Measurements from ENCODE around the gene SLC35B3.

GRCh38 chr6:8437813-8438212 lies 2.5 kb upstream of the SLC35B3 start:
- TF ChIP-seq MYC (IDR thresholded peaks at IDR 0.05; ENCODE audit: low read depth, low read length): no peak
- TF ChIP-seq CTCF (IDR thresholded peaks at IDR 0.05; ENCODE audit: extremely low read depth in 1 of 2, insufficient read depth in 1 of 2, low read depth in 1 of 2, low read length in 2 of 2): no peak
- TF ChIP-seq POLR2AphosphoS5 (IDR thresholded peaks at IDR 0.05; ENCODE audit: insufficient read depth, low read depth, low read length): no peak
- TF ChIP-seq EZH2 (IDR thresholded peaks at IDR 0.05; ENCODE audit: borderline replicate concordance, low read depth, low read length, severe bottlenecking): no peak
- TF ChIP-seq POLR2A (IDR thresholded peaks at IDR 0.05; ENCODE audit: low read depth, low read length): no peak
- no peak for TF ChIP-seq MAX (IDR thresholded peaks at IDR 0.05; ENCODE audit: insufficient read depth, insufficient read length)
- TF ChIP-seq FOS (IDR thresholded peaks at IDR 0.05; ENCODE audit: borderline replicate concordance, insufficient read depth, low read length): no peak
- no peak for TF ChIP-seq GATA2 (IDR thresholded peaks at IDR 0.05; ENCODE audit: insufficient read depth, insufficient read length, low read depth, low read length)
- TF ChIP-seq JUN (IDR thresholded peaks at IDR 0.05; ENCODE audit: borderline replicate concordance, insufficient read depth, insufficient read length, low read depth): no peak

Measured in endothelial cell of umbilical vein (primary cell).